ENCODE measurements around the gene FOXP1.

DNA sequence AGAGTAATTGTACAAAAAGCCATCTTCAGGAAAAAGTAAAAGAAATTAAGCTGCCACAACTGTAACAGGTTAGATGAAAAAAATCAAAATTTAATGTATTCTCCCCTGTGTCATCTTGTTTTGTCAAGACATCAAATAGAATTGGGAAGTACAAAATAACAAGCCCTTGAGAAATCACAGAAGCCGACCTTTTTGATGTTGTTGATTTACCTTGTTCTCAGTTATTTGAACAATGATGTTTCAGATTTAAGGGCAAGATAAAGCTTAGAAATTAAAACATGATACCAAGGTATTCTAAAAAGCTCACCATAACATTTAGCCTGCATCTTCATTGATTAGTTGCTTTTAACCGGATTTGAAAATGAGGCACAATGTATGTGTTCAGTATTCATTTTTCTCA is 523.0 kb downstream of the FOXP1 start:
- TF ChIP-seq, protein P1, sequence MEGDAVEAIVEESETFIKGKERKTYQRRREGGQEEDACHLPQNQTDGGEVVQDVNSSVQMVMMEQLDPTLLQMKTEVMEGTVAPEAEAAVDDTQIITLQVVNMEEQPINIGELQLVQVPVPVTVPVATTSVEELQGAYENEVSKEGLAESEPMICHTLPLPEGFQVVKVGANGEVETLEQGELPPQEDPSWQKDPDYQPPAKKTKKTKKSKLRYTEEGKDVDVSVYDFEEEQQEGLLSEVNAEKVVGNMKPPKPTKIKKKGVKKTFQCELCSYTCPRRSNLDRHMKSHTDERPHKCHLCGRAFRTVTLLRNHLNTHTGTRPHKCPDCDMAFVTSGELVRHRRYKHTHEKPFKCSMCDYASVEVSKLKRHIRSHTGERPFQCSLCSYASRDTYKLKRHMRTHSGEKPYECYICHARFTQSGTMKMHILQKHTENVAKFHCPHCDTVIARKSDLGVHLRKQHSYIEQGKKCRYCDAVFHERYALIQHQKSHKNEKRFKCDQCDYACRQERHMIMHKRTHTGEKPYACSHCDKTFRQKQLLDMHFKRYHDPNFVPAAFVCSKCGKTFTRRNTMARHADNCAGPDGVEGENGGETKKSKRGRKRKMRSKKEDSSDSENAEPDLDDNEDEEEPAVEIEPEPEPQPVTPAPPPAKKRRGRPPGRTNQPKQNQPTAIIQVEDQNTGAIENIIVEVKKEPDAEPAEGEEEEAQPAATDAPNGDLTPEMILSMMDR (IDR thresholded peaks at IDR 0.05), result no peak
- no peak for TF ChIP-seq EZH2 (IDR thresholded peaks at IDR 0.05; ENCODE audit: borderline replicate concordance, insufficient read depth, low read depth, low read length, poor library complexity, severe bottlenecking)

All from B cell (primary cell).